ENCODE results near the gene GRIN2A. TPM values are rescaled to one million over a fixed set of nuclear protein-coding genes. Genes with fewer than 3 reads are reported as not detected.

The GRIN2A gene
- polyA plus RNA-seq, 2 donors: 0.02 to 0.04 TPM

DNA sequence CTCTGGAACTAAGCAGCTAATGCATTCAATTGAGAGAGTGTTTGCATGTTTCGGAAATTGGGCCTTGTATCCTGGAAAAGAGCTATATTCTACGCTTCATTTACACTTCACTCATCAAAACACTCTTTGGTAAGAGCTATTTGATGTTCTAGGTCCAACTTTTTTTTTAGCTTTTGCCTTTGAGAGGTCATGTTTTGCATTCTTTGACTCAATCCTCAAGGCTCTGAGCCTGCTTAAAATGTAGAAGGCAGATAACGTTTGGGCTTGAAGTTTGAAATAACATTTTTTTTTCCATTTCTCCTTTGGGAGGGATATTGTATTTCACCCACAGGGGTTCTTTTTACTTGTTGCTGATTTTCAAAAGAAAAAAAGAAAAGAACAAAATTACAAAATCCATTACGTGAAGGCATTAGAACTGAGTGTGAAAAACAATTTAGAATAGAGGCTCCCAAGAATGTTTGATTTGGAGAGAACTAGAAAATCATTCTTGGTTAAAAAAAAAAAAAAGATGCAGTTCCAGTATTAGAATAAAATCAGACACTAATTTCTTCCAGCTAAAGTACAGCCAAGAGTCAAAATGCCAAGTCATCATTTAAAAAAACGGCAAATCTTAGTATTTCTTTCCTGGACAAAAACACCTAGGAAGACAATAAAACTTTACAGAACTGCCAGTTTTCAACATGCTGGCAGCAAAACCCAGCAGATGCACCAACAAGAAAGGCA, 268.5 kb downstream of the GRIN2A start:
- WGBS, 2 donors: 36 to 54% methylated on average over 5 of the region's 5 CpGs
- no peaks in the 10 kb centered on the region for H3K4me1 ChIP-seq (ENCODE audit: control insufficient read depth in 2 of 2, insufficient read depth in 2 of 2, low read length in 1 of 2)
- no peaks in the 10 kb centered on the region for H3K36me3 ChIP-seq (ENCODE audit: control insufficient read depth in 2 of 2, insufficient read depth in 2 of 2, low read length in 1 of 2)
- H3K27me3 ChIP-seq (ENCODE audit: control insufficient read depth in 1 of 2, insufficient read depth in 2 of 2, low read length in 2 of 2): no peaks in the 10 kb centered on the region
- H3K27ac ChIP-seq (ENCODE audit: low read depth in 2 of 2, low read length in 1 of 2): no peak overlapping the region
- no peaks in the 10 kb centered on the region for H3K9me3 ChIP-seq (ENCODE audit: control insufficient read depth in 2 of 2, insufficient read depth in 1 of 2, low read depth in 1 of 2, low read length in 1 of 2)
- no peak overlapping the region for H3K4me3 ChIP-seq (ENCODE audit: low read depth in 1 of 2, low read length in 2 of 2)

DNA sequence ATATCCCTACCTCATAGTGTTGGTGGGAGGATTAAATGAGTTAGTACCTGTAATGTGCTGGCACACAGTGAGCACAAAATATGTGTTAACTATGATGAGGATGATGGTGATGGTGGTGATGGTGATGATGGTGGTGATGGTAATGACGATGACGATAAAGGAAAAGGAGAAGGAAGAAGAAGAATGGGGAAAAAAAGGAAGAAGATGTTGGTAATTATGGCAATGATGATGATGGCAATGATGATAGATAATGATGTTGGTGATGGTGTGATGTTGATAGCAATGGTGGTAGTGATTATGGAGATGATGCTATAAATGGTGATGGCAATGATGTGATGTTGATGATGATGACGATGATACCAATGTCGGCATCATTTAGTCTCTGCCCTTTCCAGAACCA, 270.2 kb downstream of the GRIN2A start:
- H3K27ac ChIP-seq (ENCODE audit: low read depth in 2 of 2, low read length in 1 of 2): no peak overlapping the region
- no peaks in the 10 kb centered on the region for H3K4me1 ChIP-seq (ENCODE audit: control insufficient read depth in 2 of 2, insufficient read depth in 2 of 2, low read length in 1 of 2)
- H3K36me3 ChIP-seq (ENCODE audit: control insufficient read depth in 2 of 2, insufficient read depth in 2 of 2, low read length in 1 of 2): no peaks in the 10 kb centered on the region
- WGBS, 2 donors: 93 to 96% methylated on average over 4 of the region's 4 CpGs
- H3K4me3 ChIP-seq (ENCODE audit: low read depth in 1 of 2, low read length in 2 of 2): no peak overlapping the region
- H3K9me3 ChIP-seq (ENCODE audit: control insufficient read depth in 2 of 2, insufficient read depth in 1 of 2, low read depth in 1 of 2, low read length in 1 of 2): no peaks in the 10 kb centered on the region
- no peaks in the 10 kb centered on the region for H3K27me3 ChIP-seq (ENCODE audit: control insufficient read depth in 1 of 2, insufficient read depth in 2 of 2, low read length in 2 of 2)

DNA sequence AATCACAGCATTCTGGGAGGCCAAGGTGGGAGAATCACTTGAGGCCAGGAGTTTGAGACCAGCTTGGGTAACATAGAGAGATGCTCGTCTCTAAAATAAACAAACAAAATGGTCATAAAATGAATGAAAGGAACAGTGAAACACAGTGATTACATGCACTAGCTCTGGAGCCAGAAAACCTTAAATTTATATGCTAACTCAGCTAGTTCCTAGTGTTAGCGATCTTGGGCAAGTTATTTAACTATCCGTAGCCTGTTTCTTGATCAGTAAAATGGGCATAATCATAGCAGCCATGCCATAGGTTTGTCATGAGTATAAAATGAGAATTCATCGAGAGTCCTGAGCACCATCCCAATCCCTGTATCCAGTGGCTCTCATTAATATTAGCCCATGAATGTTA, 271.0 kb downstream of the GRIN2A start:
- H3K9me3 ChIP-seq (ENCODE audit: control insufficient read depth in 2 of 2, insufficient read depth in 1 of 2, low read depth in 1 of 2, low read length in 1 of 2): no peaks in the 10 kb centered on the region
- no peak overlapping the region for H3K4me3 ChIP-seq (ENCODE audit: low read depth in 1 of 2, low read length in 2 of 2)
- H3K27me3 ChIP-seq (ENCODE audit: control insufficient read depth in 1 of 2, insufficient read depth in 2 of 2, low read length in 2 of 2): no peaks in the 10 kb centered on the region
- WGBS, 2 donors: 80 to 83% methylated on average over 4 of the region's 4 CpGs
- H3K4me1 ChIP-seq (ENCODE audit: control insufficient read depth in 2 of 2, insufficient read depth in 2 of 2, low read length in 1 of 2): no peaks in the 10 kb centered on the region
- no peaks in the 10 kb centered on the region for H3K36me3 ChIP-seq (ENCODE audit: control insufficient read depth in 2 of 2, insufficient read depth in 2 of 2, low read length in 1 of 2)
- no peak overlapping the region for H3K27ac ChIP-seq (ENCODE audit: low read depth in 2 of 2, low read length in 1 of 2)

DNA sequence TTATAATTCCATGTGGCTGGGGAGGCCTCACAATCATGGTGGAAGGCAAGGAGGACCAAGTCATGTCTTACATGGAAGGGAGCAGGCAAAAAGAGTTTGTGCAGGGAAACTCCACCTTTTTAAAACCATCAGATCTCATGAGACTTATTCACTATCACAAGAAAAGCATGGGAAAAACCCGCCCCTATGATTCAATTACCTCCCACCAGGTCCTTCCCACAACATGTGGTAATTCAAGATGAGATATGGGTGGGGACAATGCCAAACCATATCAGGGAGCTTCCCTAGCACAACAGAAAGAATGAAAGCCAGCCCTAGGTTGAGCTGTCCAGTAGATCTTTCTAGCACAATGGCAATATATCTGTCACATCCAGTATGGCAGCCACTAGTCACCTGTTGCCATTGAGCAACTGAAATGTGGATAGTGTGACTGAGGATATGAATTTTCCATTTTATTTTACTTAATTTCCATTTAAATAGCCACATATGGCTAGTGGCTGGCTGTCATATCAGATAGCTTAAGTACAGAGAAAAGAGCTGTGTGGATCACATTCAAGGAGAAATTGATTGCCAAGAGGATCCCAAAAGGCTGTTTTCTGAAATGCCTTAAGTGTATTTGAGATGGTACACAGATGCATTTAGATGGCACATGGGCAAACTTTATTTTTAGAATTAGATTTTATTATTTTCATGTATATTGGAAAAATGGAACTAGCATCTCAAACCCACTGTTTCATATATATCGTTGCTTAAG, 273.0 kb downstream of the GRIN2A start:
- Histone ChIP-seq H3K27me3 (ENCODE audit: control insufficient read depth in 1 of 2, insufficient read depth in 2 of 2, low read length in 2 of 2) (no peaks in the 10 kb centered on the region), H3K4me1 (ENCODE audit: control insufficient read depth in 2 of 2, insufficient read depth in 2 of 2, low read length in 1 of 2) (no peaks in the 10 kb centered on the region), H3K4me3 (ENCODE audit: low read depth in 1 of 2, low read length in 2 of 2) (no peak overlapping the region), H3K36me3 (ENCODE audit: control insufficient read depth in 2 of 2, insufficient read depth in 2 of 2, low read length in 1 of 2) (no peaks in the 10 kb centered on the region), H3K9me3 (ENCODE audit: control insufficient read depth in 2 of 2, insufficient read depth in 1 of 2, low read depth in 1 of 2, low read length in 1 of 2) (no peaks in the 10 kb centered on the region), H3K27ac (ENCODE audit: low read depth in 2 of 2, low read length in 1 of 2) (no peak overlapping the region)
- 83 to 95% methylated on average over 2 of the region's 2 CpGs for WGBS, 2 donors

DNA sequence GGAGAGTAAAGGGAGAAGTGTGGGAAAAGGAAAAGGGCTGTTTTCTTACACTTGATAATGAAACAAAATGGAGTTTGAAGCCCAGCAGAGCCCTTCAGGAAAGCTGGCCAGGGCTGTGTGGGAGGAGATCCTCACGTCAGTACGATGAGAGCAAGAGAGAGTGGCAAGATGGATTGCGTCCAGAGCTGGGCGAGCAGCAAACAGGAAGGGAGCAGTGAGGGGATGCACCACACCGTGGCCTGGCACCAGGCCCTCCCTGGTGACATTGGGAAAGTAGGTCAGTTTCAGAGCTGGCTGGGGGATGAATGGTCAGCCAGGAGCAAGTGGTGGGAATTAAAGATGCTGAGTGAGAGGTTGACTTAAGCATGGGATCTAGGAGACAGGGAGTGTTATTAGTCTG, 273.6 kb downstream of the GRIN2A start:
- H3K27ac ChIP-seq (ENCODE audit: low read depth in 2 of 2, low read length in 1 of 2): no peak overlapping the region
- WGBS, 2 donors: 47 to 53% methylated on average over 5 of the region's 5 CpGs
- H3K27me3 ChIP-seq (ENCODE audit: control insufficient read depth in 1 of 2, insufficient read depth in 2 of 2, low read length in 2 of 2): no peaks in the 10 kb centered on the region
- H3K9me3 ChIP-seq (ENCODE audit: control insufficient read depth in 2 of 2, insufficient read depth in 1 of 2, low read depth in 1 of 2, low read length in 1 of 2): no peaks in the 10 kb centered on the region
- H3K36me3 ChIP-seq (ENCODE audit: control insufficient read depth in 2 of 2, insufficient read depth in 2 of 2, low read length in 1 of 2): no peaks in the 10 kb centered on the region
- H3K4me3 ChIP-seq (ENCODE audit: low read depth in 1 of 2, low read length in 2 of 2): no peak overlapping the region
- H3K4me1 ChIP-seq (ENCODE audit: control insufficient read depth in 2 of 2, insufficient read depth in 2 of 2, low read length in 1 of 2): no peaks in the 10 kb centered on the region

DNA sequence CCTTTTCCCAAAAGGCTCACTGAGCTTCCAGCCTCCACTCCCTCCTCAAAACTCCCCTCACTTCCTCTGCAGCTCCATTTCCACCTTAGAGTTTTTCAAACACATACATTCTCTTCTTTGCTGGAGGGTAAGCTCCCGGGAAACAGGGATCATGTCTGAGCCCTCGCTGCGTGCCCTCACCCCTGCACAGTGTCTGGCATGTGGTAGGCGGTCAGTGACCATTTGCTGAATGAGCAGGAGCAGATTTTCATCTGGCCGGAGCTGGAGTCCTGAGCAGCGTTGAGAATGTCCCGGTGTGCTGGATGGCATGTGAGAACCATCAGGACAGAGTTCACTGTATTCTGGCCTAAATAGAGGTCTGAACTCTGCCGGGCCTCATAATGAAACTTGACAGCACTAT, 274.5 kb downstream of the GRIN2A start:
- Histone ChIP-seq H3K27ac (ENCODE audit: low read depth in 2 of 2, low read length in 1 of 2) (no peak overlapping the region), H3K9me3 (ENCODE audit: control insufficient read depth in 2 of 2, insufficient read depth in 1 of 2, low read depth in 1 of 2, low read length in 1 of 2) (no peaks in the 10 kb centered on the region), H3K4me1 (ENCODE audit: control insufficient read depth in 2 of 2, insufficient read depth in 2 of 2, low read length in 1 of 2) (no peaks in the 10 kb centered on the region), H3K27me3 (ENCODE audit: control insufficient read depth in 1 of 2, insufficient read depth in 2 of 2, low read length in 2 of 2) (no peaks in the 10 kb centered on the region), H3K36me3 (ENCODE audit: control insufficient read depth in 2 of 2, insufficient read depth in 2 of 2, low read length in 1 of 2) (no peaks in the 10 kb centered on the region), H3K4me3 (ENCODE audit: low read depth in 1 of 2, low read length in 2 of 2) (no peak overlapping the region)
- 79 to 81% methylated on average over 8 of the region's 8 CpGs for WGBS, 2 donors

DNA sequence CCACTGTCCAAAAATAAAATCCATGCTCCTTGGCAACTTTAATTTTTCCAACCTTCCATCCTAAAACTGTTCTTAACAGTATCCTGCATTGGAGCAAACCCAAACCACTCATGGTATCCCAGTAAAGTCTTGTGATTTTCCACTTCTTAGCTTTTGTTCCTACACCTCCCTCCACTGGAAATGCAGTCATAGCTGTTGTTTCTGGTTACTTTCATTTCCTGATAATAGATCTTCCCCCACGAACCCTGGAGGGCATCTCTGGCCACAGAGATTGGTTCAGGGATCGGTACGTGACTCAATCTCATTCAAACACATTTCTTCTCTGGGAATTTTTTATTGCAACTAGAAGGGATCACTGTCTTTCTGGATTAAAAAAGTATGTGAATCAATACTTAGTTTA, 276.0 kb downstream of the GRIN2A start:
- WGBS, 2 donors: 55 to 67% methylated on average over 3 of the region's 3 CpGs
- H3K27me3 ChIP-seq (ENCODE audit: control insufficient read depth in 1 of 2, insufficient read depth in 2 of 2, low read length in 2 of 2): no peaks in the 10 kb centered on the region

DNA sequence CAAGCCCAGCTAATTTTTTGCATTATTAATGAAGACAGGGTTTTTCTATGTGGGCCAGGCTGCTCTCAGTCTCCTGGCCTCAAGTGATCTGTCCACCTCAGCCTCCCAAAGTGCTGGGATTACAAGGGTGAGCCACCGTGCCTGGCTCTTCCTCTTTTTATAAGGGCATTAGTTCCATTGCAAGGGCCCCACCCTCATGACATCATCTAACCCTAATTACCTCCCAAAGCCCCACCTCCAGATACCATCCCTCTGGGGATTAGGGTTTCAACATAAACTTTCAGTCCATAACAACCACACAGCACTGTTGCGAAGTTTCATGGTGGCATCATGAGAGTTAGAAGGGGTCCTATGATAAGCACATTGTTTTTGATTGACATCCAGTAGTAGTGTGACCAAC, 277.7 kb downstream of the GRIN2A start:
- Histone ChIP-seq H3K27ac (ENCODE audit: low read depth in 2 of 2, low read length in 1 of 2) (no peak overlapping the region), H3K36me3 (ENCODE audit: control insufficient read depth in 2 of 2, insufficient read depth in 2 of 2, low read length in 1 of 2) (no peaks in the 10 kb centered on the region), H3K9me3 (ENCODE audit: control insufficient read depth in 2 of 2, insufficient read depth in 1 of 2, low read depth in 1 of 2, low read length in 1 of 2) (no peaks in the 10 kb centered on the region), H3K4me3 (ENCODE audit: low read depth in 1 of 2, low read length in 2 of 2) (no peak overlapping the region), H3K4me1 (ENCODE audit: control insufficient read depth in 2 of 2, insufficient read depth in 2 of 2, low read length in 1 of 2) (no peaks in the 10 kb centered on the region), H3K27me3 (ENCODE audit: control insufficient read depth in 1 of 2, insufficient read depth in 2 of 2, low read length in 2 of 2) (no peaks in the 10 kb centered on the region)
- 79 to 86% methylated on average over 2 of the region's 2 CpGs for WGBS, 2 donors

More for the DNA sequence above, 276.0 kb downstream of the GRIN2A start:
- no peak overlapping the region for H3K27ac ChIP-seq (ENCODE audit: low read depth in 2 of 2, low read length in 1 of 2)
- no peaks in the 10 kb centered on the region for H3K4me1 ChIP-seq (ENCODE audit: control insufficient read depth in 2 of 2, insufficient read depth in 2 of 2, low read length in 1 of 2)
- H3K36me3 ChIP-seq (ENCODE audit: control insufficient read depth in 2 of 2, insufficient read depth in 2 of 2, low read length in 1 of 2): no peaks in the 10 kb centered on the region
- H3K9me3 ChIP-seq (ENCODE audit: control insufficient read depth in 2 of 2, insufficient read depth in 1 of 2, low read depth in 1 of 2, low read length in 1 of 2): no peaks in the 10 kb centered on the region
- no peak overlapping the region for H3K4me3 ChIP-seq (ENCODE audit: low read depth in 1 of 2, low read length in 2 of 2)

DNA sequence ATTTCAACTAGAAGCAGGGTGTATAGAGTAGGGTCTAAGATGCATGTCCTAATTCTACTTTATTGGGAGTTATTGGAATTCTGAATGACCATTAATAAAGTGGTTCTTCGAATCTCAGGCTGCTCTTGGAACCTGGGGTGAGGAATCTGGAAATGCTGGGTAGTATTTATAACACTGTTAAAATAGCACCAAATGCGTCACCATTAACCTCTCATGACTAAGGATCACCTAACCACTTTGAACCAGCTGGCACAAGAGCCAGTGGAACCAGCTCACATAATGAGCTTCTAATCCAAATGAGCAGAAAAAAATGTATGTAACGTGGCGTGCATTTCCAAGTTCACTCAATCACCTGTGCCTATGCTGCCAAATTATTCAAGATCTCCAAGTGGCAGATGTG, 281.7 kb downstream of the GRIN2A start:
- no peaks in the 10 kb centered on the region for H3K36me3 ChIP-seq (ENCODE audit: control insufficient read depth in 2 of 2, insufficient read depth in 2 of 2, low read length in 1 of 2)
- no peak overlapping the region for H3K4me3 ChIP-seq (ENCODE audit: low read depth in 1 of 2, low read length in 2 of 2)
- no peaks in the 10 kb centered on the region for H3K27me3 ChIP-seq (ENCODE audit: control insufficient read depth in 1 of 2, insufficient read depth in 2 of 2, low read length in 2 of 2)
- no peaks in the 10 kb centered on the region for H3K4me1 ChIP-seq (ENCODE audit: control insufficient read depth in 2 of 2, insufficient read depth in 2 of 2, low read length in 1 of 2)
- no peak overlapping the region for H3K27ac ChIP-seq (ENCODE audit: low read depth in 2 of 2, low read length in 1 of 2)
- 53 to 65% methylated on average over 4 of the region's 4 CpGs for WGBS, 2 donors
- no peaks in the 10 kb centered on the region for H3K9me3 ChIP-seq (ENCODE audit: control insufficient read depth in 2 of 2, insufficient read depth in 1 of 2, low read depth in 1 of 2, low read length in 1 of 2)

DNA sequence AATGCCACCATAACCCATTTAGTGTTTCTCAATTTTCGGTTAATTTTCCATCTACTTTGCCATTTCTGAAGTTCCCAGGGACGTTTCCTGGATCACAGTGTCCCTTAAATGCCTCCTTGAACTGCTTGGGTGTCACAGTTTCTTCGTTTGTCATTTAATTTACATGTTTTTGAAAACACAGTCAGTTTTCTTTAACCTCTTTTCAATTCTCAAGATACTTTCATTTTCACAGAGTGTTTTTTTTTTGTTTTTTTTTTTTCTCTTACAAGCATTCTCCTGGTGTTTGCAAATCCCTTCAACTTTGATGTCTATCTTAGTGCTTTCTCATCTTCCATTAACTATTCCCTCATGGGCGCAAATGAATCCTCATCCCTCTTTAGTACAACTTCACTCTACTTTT, 283.7 kb downstream of the GRIN2A start:
- WGBS, 2 donors: 58 to 67% methylated on average over 4 of the region's 4 CpGs
- no peaks in the 10 kb centered on the region for H3K27me3 ChIP-seq (ENCODE audit: control insufficient read depth in 1 of 2, insufficient read depth in 2 of 2, low read length in 2 of 2)
- no peaks in the 10 kb centered on the region for H3K9me3 ChIP-seq (ENCODE audit: control insufficient read depth in 2 of 2, insufficient read depth in 1 of 2, low read depth in 1 of 2, low read length in 1 of 2)
- H3K36me3 ChIP-seq (ENCODE audit: control insufficient read depth in 2 of 2, insufficient read depth in 2 of 2, low read length in 1 of 2): no peaks in the 10 kb centered on the region
- H3K27ac ChIP-seq (ENCODE audit: low read depth in 2 of 2, low read length in 1 of 2): no peak overlapping the region
- H3K4me3 ChIP-seq (ENCODE audit: low read depth in 1 of 2, low read length in 2 of 2): no peak overlapping the region
- no peaks in the 10 kb centered on the region for H3K4me1 ChIP-seq (ENCODE audit: control insufficient read depth in 2 of 2, insufficient read depth in 2 of 2, low read length in 1 of 2)

Measured in esophagus (tissue), 2 donors.